Chondrocyte (in vitro differentiated cells): ENCODE measurements around the gene CACHD1. TPM values are rescaled to one million over a fixed set of nuclear protein-coding genes. Genes with fewer than 3 reads are reported as not detected.

ENCODE experiments used
- DNase-seq: peaks from one replicate; pipeline ENCODE4 v3.0.0; 2021; ENCODE audit warnings: mixed read lengths, low spot score
- H3K27ac Mint-ChIP-seq: one replicate; pipeline ENCODE4 v1.8.0; 2021; ENCODE audit warnings: mild to moderate bottlenecking, moderate library complexity, mixed read lengths; ENCODE audit not compliant: unreplicated experiment
- H3K27me3 Mint-ChIP-seq: 2 replicates; pipeline ENCODE4 v1.8.0; 2021; ENCODE audit warnings: low read depth, mixed read lengths
- H3K36me3 Mint-ChIP-seq: 2 replicates; pipeline ENCODE4 v1.8.0; 2021; ENCODE audit warnings: low read depth, mixed read lengths
- H3K4me1 Mint-ChIP-seq: 2 replicates; pipeline ENCODE4 v1.8.0; 2021; ENCODE audit warnings: low read depth, mild to moderate bottlenecking, mixed read lengths
- H3K4me3 Mint-ChIP-seq: one replicate; pipeline ENCODE4 v1.8.0; 2021; ENCODE audit warnings: mild to moderate bottlenecking, moderate library complexity, mixed read lengths; ENCODE audit not compliant: unreplicated experiment
- H3K9me3 Mint-ChIP-seq: 2 replicates; pipeline ENCODE4 v1.8.0; 2021; ENCODE audit warnings: low read depth, mixed read lengths
- total RNA-seq: library from RNA; stranded (reverse); gene quantifications from 3 replicates; pipeline ENCODE4 v1.2.1, GENCODE V29; 2021
- TF ChIP-seq, protein P1 (sequence below): fragments of 200-600 bp; sonication (generic); IDR thresholded peaks from 2 replicates; pipeline ENCODE4 v1.5.0; 2021; ENCODE audit warnings: antibody characterized with exemption, mild to moderate bottlenecking, moderate library complexity

The CACHD1 gene
- total RNA-seq, 1 donor from 2014 or later = 10.5 TPM

- no peak overlapping the region for H3K4me3 Mint-ChIP-seq
- TF ChIP-seq, protein P1, sequence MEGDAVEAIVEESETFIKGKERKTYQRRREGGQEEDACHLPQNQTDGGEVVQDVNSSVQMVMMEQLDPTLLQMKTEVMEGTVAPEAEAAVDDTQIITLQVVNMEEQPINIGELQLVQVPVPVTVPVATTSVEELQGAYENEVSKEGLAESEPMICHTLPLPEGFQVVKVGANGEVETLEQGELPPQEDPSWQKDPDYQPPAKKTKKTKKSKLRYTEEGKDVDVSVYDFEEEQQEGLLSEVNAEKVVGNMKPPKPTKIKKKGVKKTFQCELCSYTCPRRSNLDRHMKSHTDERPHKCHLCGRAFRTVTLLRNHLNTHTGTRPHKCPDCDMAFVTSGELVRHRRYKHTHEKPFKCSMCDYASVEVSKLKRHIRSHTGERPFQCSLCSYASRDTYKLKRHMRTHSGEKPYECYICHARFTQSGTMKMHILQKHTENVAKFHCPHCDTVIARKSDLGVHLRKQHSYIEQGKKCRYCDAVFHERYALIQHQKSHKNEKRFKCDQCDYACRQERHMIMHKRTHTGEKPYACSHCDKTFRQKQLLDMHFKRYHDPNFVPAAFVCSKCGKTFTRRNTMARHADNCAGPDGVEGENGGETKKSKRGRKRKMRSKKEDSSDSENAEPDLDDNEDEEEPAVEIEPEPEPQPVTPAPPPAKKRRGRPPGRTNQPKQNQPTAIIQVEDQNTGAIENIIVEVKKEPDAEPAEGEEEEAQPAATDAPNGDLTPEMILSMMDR = no peak
- H3K27me3 Mint-ChIP-seq = no peaks in the 10 kb centered on the region
- peaks cover 18% of the 10 kb centered on the region for H3K36me3 Mint-ChIP-seq
- peaks cover 5% of the 10 kb centered on the region for H3K9me3 Mint-ChIP-seq
- peaks cover 4% of the 10 kb centered on the region for H3K4me1 Mint-ChIP-seq
- DNase-seq = no peak
- H3K27ac Mint-ChIP-seq = no peak overlapping the region
Observed at GRCh38 chr1:64555947-64556346, 86.0 kb downstream of the CACHD1 start.

- H3K4me1 Mint-ChIP-seq = no peaks in the 10 kb centered on the region
- TF ChIP-seq, protein P1 = no peak
- H3K27ac Mint-ChIP-seq = no peak overlapping the region
- H3K27me3 Mint-ChIP-seq = no peaks in the 10 kb centered on the region
- H3K9me3 Mint-ChIP-seq = peaks cover 13% of the 10 kb centered on the region
- H3K4me3 Mint-ChIP-seq = no peak overlapping the region
- DNase-seq = no peak
- H3K36me3 Mint-ChIP-seq = peaks cover 20% of the 10 kb centered on the region
Observed at GRCh38 chr1:64561993-64562392, 92.1 kb downstream of the CACHD1 start.

DNA sequence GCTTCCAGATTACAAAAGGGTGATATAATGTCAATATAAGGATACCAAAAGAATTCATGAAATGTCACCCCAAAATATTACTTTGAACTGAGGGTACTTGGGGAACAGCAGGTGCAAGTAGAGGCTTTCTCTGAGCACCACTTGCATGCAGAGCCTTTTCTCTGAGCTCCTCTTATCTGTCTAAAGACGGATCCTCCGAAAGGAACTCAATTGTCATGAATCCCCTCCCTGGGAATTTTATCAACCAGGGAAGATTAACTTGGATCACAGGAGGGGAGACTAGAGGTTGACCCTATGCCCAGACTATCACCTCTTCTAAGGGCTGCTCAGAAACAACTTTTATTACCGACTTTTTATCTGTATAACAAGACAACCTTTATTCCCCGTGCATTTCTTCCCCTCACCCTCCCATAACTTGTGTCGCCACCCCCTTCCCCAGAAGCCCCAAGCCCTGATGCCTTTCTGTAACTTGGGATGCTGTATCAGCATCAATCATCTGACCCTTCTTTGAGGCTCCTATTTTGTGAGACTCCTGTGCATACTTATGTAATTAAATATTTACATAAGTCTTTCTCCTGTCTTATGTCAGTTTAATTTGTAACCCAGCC, 94.1 kb downstream of the CACHD1 start:
- TF ChIP-seq, protein P1 = no peak
- DNase-seq = no peak
- H3K36me3 Mint-ChIP-seq = peaks cover 8% of the 10 kb centered on the region
- H3K4me3 Mint-ChIP-seq = no peak overlapping the region
- H3K4me1 Mint-ChIP-seq = no peaks in the 10 kb centered on the region
- no peaks in the 10 kb centered on the region for H3K27me3 Mint-ChIP-seq
- no peak overlapping the region for H3K27ac Mint-ChIP-seq
- H3K9me3 Mint-ChIP-seq = peaks cover 8% of the 10 kb centered on the region

GRCh38 chr1:64564891-64565290, 95.0 kb downstream of the CACHD1 start:
- Mint-ChIP-seq H3K27ac (no peak overlapping the region), H3K36me3 (peaks cover 4% of the 10 kb centered on the region), H3K9me3 (peaks cover 8% of the 10 kb centered on the region), H3K4me1 (peaks cover 8% of the 10 kb centered on the region), H3K4me3 (no peak overlapping the region), H3K27me3 (no peaks in the 10 kb centered on the region)
- no peak for DNase-seq
- TF ChIP-seq, protein P1 = no peak

GRCh38 chr1:64567426-64568170, 97.7 kb downstream of the CACHD1 start:
- H3K36me3 Mint-ChIP-seq = no peaks in the 10 kb centered on the region
- peaks cover 14% of the 10 kb centered on the region for H3K4me1 Mint-ChIP-seq
- H3K27ac Mint-ChIP-seq = no peak overlapping the region
- DNase-seq = no peak
- H3K4me3 Mint-ChIP-seq = no peak overlapping the region
- TF ChIP-seq, protein P1 = no peak
- peaks cover 4% of the 10 kb centered on the region for H3K9me3 Mint-ChIP-seq
- no peaks in the 10 kb centered on the region for H3K27me3 Mint-ChIP-seq
